ENCODE data around the gene ARFGEF2. TPM values are rescaled to one million over a fixed set of nuclear protein-coding genes. Genes with fewer than 3 reads are reported as not detected.

The ARFGEF2 gene
- total and polyA plus RNA-seq, 4 donors, result 10.3 to 51.3 (median 16.6) TPM

GRCh38 chr20:48889140-48889790 is 32.2 kb upstream of the ARFGEF2 start:
- Histone ChIP-seq H3K9me3 (ENCODE audit: control insufficient read depth in 4 of 4, low read length in 3 of 4) (no peaks in the 10 kb centered on the region), H3K4me3 (ENCODE audit: low read depth in 1 of 3, low read length in 3 of 3) (no peak overlapping the region), H3K9ac (ENCODE audit: low read depth in 1 of 2, low read length in 2 of 2) (no peak overlapping the region), H3K27ac (ENCODE audit: low read depth in 1 of 2, low read length in 2 of 2) (no peak overlapping the region), H3K36me3 (ENCODE audit: control insufficient read depth in 4 of 4, insufficient read depth in 3 of 4, low read depth in 1 of 4, low read length in 3 of 4) (no peaks in the 10 kb centered on the region), H3K4me1 (ENCODE audit: control insufficient read depth in 4 of 4, insufficient read depth in 4 of 4, low read length in 3 of 4) (no peaks in the 10 kb centered on the region), H3K27me3 (ENCODE audit: control insufficient read depth in 4 of 4, insufficient read depth in 4 of 4, low read length in 3 of 4) (no peaks in the 10 kb centered on the region)
- DNase-seq (ENCODE audit: low spot score), result no peak
- TF ChIP-seq MAX (IDR thresholded peaks at IDR 0.05), result no peak
- no peak for TF ChIP-seq HNF4A (conservative IDR thresholded peaks at IDR 0.05)
- no peak for TF ChIP-seq REST (IDR thresholded peaks at IDR 0.05)
- WGBS, result 81% methylated on average over 3 of the region's 3 CpGs

GRCh38 chr20:48891235-48892048 is 30.1 kb upstream of the ARFGEF2 start:
- no peak overlapping the region for H3K4me3 ChIP-seq (ENCODE audit: low read depth in 1 of 3, low read length in 3 of 3)
- H3K27ac ChIP-seq (ENCODE audit: low read depth in 1 of 2, low read length in 2 of 2), result no peak overlapping the region
- H3K36me3 ChIP-seq (ENCODE audit: control insufficient read depth in 4 of 4, insufficient read depth in 3 of 4, low read depth in 1 of 4, low read length in 3 of 4), result no peaks in the 10 kb centered on the region
- no peaks in the 10 kb centered on the region for H3K27me3 ChIP-seq (ENCODE audit: control insufficient read depth in 4 of 4, insufficient read depth in 4 of 4, low read length in 3 of 4)
- TF ChIP-seq FOXA1 (IDR thresholded peaks at IDR 0.05) (no peak), SP1 (IDR thresholded peaks at IDR 0.05) (no peak), ZBTB33 (IDR thresholded peaks at IDR 0.05) (no peak), CTCF (IDR thresholded peaks at IDR 0.05; ENCODE audit: low read depth, low read length, missing input control) (no peak), EGR1 (IDR thresholded peaks at IDR 0.05; ENCODE audit: low read depth in 2 of 2) (no peak), FOXA2 (IDR thresholded peaks at IDR 0.05) (no peak), RXRA (IDR thresholded peaks at IDR 0.05) (no peak), JUND (IDR thresholded peaks at IDR 0.05) (no peak), MAX (IDR thresholded peaks at IDR 0.05) (no peak), HNF4G (IDR thresholded peaks at IDR 0.05) (no peak)
- H3K9me3 ChIP-seq (ENCODE audit: control insufficient read depth in 4 of 4, low read length in 3 of 4), result no peaks in the 10 kb centered on the region
- DNase-seq (ENCODE audit: low spot score), result no peak
- H3K4me1 ChIP-seq (ENCODE audit: control insufficient read depth in 4 of 4, insufficient read depth in 4 of 4, low read length in 3 of 4), result no peaks in the 10 kb centered on the region
- WGBS, result 71% methylated on average over 4 of the region's 4 CpGs
- no peak overlapping the region for H3K9ac ChIP-seq (ENCODE audit: low read depth in 1 of 2, low read length in 2 of 2)
